ENCODE results near the gene ATN1.
A peak's percentile ranks its signal among the peaks of the same experiment; 100 is the strongest.
"Not testable (repeated sequence)": the region's sequence is repeated elsewhere in the genome, so short reads cannot be mapped to it uniquely, and the experiment has no call there.

Gene ATN1

GRCh38 chr12:6905414-6906040, 22.2 kb upstream of the ATN1 start:
- DNase-seq: no peak

GRCh38 chr12:6908141-6908540, 19.6 kb upstream of the ATN1 start:
- DNase-seq: not testable (repeated sequence)

GRCh38 chr12:6909421-6910145, 18.2 kb upstream of the ATN1 start:
- DNase-seq: no peak

DNA sequence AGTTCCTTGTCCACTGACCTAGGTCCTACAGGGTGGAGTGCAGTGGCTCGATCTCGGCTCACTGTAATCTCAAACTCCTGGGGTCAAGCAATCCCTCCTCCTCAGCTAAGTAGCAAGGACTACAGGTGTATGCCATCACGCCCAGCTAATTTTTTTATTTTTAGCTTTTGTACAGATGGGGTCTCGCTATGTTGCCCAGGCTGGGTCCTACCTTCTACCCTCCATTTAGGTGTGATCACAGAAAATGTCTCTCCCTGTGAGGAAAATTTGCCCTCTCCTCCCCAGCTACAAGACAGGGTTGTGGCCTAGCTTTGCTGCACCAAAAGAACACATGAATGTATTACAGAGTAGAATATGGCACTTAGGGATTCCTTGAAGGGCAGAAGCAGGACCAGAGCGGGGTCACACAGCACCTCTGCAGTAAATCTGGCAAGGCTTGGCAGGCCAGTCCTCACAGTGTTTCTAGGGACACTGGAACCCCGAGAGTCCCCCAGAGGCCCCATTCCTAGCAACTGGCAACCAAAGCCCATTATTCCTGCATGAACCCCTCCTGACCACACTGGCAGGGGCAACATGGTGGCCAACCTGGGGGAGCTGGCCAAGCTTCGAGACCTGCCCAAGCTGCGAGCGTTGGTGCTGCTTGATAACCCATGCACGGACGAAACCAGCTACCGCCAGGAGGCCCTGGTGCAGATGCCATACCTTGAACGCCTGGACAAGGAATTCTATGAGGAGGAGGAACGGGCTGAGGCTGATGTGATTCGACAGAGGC, 15.4 kb upstream of the ATN1 start:
- no peak for DNase-seq

GRCh38 chr12:6914246-6914946, 13.4 kb upstream of the ATN1 start, which contains the start of gene ENO2:
Gene ENO2, plus strand, starts transcription at chr12:6914580. Its CDS starts 1,253 bp downstream, at chr12:6915833.
- peak; percentile 84 to 85 for DNase-seq

GRCh38 chr12:6914947-6915788, 12.6 kb upstream of the ATN1 start:
- peak in 1 of 2 donors; percentile 55 for DNase-seq

GRCh38 chr12:6915789-6916285, 11.9 kb upstream of the ATN1 start:
- DNase-seq: no peak

DNA sequence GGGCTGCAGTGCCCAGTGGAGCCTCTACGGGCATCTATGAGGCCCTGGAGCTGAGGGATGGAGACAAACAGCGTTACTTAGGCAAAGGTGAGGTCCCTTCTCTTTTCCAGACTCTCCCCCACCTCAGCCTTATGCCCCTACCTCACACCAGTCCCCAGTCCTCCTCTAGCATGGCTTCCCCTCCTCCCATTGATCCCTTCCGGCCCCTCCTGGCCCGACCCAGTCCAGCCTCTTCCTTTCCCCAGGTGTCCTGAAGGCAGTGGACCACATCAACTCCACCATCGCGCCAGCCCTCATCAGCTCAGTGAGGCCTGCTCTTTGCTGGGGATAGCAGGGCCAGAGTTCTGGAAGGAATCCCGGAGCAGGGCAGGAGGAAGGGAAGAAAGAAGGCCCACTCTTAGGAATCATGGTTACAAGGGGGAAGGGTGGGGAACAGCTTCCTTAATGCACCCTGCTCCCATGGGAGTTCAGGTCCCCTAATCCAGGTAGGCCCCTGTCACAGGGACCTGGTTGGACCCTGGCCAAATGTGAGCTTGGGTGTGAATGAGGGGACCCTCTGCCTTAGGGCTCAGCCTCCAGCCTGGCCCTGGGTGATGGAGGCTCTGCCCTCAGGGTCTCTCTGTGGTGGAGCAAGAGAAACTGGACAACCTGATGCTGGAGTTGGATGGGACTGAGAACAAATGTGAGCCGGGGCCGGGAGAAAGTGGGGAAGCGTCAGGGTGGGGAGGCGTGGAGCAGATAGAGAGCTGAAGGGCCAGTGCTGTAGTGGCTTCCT, 11.1 kb upstream of the ATN1 start:
- DNase-seq: no peak

DNA sequence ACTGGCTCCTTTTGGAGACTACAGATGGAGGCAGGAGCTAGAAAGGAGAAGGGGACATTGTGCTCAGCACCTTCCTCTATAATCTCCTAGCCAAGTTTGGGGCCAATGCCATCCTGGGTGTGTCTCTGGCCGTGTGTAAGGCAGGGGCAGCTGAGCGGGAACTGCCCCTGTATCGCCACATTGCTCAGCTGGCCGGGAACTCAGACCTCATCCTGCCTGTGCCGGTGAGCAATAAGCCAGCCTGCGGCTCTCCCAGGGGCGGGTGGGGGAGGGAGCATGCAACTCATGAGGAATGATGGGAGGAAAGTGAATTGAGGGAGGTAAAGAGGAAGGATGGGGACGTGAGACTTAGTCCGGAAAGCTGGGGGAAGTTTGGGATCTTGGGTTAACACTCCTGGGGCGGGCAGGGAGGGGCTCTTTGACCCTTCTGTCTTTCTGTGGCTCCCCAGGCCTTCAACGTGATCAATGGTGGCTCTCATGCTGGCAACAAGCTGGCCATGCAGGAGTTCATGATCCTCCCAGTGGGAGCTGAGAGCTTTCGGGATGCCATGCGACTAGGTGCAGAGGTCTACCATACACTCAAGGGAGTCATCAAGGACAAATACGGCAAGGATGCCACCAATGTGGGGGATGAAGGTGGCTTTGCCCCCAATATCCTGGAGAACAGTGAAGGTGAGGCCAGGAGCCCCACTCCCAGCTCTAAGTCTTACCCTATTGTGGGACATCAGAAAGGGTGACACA, 10.1 kb upstream of the ATN1 start:
- DNase-seq: no peak

DNA sequence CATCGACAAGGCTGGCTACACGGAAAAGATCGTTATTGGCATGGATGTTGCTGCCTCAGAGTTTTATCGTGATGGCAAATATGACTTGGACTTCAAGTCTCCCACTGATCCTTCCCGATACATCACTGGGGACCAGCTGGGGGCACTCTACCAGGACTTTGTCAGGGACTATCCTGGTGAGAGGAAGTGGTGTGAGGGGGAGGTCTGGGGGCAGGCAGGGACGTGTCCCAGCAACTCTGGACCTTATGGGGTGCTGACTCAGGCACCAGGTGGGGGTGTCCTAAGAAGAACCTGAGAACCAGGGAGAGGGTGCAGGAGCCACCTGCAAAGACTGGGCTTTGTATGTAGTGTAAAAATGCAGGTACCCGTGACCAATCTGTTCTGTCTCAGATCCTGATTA, 8.2 kb upstream of the ATN1 start:
- DNase-seq: no peak

GRCh38 chr12:6921539-6921938, 6.2 kb upstream of the ATN1 start:
- no peak for DNase-seq

GRCh38 chr12:6921996-6922946, 5.5 kb upstream of the ATN1 start:
- no peak for DNase-seq

- DNase-seq: no peak
Observed at GRCh38 chr12:6923003-6923732, 4.6 kb upstream of the ATN1 start.

GRCh38 chr12:6923851-6924250, 3.9 kb upstream of the ATN1 start:
- DNase-seq: no peak

DNA sequence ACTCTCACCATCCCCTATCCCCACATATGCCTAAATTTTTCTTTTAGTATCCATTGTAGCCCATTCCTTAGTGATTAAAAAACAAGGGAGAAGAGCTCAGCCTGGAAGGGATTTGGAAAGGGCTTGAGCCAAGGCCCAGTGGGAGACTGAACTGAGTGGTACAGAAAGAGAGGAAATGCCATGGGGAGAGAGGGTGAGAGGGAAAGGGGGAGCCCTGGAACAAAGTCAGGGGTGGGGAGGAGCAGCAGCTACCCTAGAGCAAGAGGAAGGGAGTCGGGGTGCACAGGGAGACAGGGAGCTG, 2.6 kb upstream of the ATN1 start:
- DNase-seq: no peak

DNA sequence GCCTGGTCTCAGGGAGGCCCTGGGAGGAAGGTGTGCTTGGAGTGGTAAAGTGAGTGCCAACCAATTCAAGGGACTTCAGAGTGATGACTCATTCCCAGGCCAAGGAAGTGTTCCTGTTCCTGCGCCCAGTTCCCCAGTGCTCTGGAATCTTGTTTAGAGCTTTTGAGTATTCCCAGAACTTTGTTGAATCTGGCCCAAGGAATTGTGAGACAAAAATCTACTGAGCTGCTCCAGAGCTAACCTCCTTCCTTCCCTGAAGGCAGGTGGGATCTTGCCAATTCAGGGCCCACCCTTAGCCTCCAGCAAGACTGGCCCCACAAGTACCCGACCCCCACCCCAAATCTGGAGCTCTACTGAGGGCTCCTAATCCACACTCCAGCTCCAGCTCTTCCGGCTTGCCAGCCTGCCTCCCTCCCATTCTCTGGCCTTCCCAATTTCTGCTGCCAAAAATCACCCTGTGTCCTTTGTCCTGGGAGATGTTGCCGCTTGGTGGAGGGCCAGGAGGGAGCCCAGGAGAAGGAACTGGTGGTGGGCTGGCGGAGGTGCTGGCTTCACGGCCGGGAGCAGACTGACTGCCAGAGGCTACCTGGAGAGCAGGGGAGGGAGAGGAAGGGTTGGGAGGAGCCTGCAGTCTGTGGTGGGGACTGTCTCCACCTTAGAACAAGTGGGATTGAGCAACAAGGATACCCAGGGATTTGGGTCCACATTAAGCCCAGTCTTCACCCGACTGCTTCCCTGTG, 2.0 kb upstream of the ATN1 start:
- no peak for DNase-seq

DNA sequence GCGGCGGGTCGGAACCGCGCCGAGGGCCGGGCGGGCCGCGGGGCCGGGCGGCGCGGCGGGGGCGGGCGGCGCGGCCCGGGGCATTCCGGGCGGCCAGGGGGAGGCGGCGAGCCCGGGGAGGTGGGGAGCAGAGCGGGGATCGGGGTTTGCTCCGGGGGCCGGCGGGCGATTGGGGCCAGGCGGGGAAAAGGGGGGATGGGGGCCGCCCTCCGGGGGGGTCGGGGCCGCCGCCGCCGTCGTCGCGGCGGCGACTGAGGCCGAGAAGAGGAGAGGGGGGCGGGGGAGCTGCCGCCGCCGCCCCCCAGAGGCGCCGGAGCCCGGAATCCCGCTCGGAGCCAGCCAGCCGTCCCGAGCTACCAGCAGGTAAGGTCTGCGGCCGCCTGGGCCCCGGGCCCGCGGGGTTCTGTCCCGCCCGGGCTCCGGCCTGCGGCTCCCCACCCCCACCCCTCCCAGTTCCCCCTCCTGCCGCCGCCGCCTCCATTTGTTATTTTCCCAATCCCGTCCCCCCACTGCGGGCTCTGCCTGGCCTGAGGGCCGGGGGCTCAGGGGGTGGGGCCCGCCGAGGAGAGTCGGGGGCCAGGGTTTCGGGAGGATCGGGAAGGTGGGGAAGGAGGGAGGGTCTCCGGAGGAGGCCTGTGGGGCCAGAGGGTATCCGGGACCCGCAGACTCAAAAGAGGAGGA, 403 bp downstream of the ATN1 start:
- DNase-seq: no peak
